GM19468 (cell line): ENCODE results near the gene TEX28.
"Not testable (repeated sequence)": the region's sequence is repeated elsewhere in the genome, so short reads cannot be mapped to it uniquely, and the experiment has no call there.

ENCODE experiments used
- ATAC-seq: cut with Tn5 transposase; IDR thresholded peaks from one replicate; pipeline ENCODE4 v1.9.1; 2021; ENCODE audit warnings: mild to moderate bottlenecking, moderate library complexity, moderate number of reproducible peaks; ENCODE audit not compliant: unreplicated experiment; ENCODE audit errors: extremely low read depth

TEX28 gene

GRCh38 chrX:154313147-154313546 lies 18.2 kb upstream of the TEX28 start:
- ATAC-seq: no peak

- ATAC-seq: no peak
These were observed 17.2 kb upstream of the TEX28 start for GRCh38 chrX:154312116-154312515.

- no peak for ATAC-seq
These were observed 16.0 kb upstream of the TEX28 start for GRCh38 chrX:154310616-154311536.

GRCh38 chrX:154309041-154309775 lies 14.3 kb upstream of the TEX28 start:
- no peak for ATAC-seq

DNA sequence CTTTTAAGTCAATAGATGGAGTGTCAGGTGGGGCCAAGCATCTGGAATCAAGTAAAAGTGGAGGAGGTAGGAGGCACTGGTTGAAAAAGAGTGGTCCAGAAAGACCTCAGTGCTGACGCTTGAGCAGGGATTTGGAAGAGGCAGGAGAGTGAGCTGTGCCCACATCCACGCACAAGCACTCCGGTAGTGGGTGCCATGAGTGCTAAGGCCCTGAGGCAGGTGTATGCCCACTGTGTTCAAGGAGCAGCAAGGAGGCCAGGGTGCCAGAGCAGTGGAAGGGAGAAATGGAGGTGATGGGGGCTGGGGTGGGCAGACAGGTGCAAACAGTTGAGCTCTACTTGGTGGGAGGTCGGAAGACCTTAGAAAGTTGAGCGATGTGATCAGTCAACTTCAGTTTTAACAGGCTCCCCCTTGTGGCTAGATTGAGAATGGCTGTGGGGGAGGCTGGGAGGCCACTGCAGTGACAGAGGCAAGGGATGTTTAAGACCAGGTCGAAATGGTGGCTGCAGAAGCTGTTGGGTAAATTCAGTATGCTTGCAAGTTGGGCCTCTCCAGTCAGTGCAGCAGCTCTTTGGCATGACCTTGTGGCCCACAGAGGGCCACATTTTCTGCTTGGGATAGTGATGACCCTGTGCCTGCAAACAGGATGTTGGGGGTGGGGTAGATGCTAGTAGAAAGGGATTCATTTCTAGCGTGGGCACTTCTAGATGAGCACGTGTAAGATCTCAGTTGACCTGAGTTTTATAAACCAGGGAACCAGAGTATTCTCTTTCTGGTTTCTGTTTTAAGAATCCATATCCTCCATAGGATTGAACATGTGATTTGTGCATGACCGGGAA lies 13.4 kb upstream of the TEX28 start:
- no peak for ATAC-seq

GRCh38 chrX:154307202-154307601 lies 12.3 kb upstream of the TEX28 start:
- ATAC-seq: no peak

GRCh38 chrX:154305541-154306205 lies 10.7 kb upstream of the TEX28 start:
- ATAC-seq: no peak

DNA sequence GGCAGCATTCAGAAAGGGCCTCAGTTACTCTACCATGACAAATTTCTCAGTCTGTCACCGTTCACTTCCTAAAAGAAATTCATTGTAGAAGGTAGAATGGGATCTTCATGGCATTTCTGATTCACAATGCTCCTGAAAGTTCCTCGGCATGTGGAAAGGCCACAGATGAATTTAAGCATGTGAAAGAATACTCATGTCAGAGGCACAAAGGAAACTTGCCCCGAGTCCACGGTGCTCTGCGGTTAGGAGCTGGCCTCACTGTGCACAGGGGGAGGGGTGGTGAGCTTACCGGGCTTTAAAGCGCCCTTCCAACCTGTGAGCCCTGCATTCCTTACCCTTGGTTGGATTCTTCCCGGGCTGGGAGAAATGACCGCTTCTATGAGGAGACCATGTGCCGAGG lies 9.9 kb upstream of the TEX28 start:
- ATAC-seq: no peak

DNA sequence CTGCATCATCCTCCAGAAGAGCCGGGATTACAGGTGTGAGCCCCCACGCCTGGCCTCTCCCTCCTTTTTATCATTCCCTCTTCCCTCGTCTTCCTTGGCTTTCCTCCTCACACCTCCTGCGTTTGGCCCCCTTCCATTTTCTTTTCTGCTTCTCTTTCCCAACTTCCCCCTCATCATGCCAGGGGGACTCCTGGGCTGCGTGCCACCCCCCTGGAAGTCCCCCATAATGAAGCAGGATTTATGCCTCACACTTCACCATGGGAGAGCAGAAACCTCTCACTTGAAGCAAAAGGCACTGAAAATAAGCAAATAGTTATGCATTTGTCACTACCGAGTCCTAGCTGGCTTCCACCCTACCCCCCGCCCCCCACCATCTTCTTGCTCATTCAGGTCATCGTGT lies 8.6 kb upstream of the TEX28 start:
- ATAC-seq: no peak

GRCh38 chrX:154302998-154303397 lies 8.1 kb upstream of the TEX28 start:
- ATAC-seq: not testable (repeated sequence)

DNA sequence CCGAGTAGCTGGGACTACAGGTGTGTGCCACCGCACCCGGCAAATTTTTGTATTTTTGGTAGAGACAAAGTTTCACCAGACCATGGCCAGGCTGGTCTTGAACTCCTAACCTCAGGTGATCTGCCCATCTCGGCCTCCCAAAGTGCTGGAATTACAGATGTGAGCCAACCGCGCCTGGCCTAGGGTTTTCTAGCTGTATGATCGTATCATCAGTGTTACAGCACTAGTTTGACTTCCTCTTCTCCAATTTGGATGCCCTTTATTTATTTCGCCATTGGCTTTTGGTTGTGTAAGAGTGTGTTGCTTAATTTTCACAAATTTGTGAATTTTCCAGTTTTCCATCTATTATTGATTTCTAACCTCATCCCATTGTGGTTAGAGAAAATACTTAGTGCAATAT lies 5.9 kb upstream of the TEX28 start:
- no peak for ATAC-seq

DNA sequence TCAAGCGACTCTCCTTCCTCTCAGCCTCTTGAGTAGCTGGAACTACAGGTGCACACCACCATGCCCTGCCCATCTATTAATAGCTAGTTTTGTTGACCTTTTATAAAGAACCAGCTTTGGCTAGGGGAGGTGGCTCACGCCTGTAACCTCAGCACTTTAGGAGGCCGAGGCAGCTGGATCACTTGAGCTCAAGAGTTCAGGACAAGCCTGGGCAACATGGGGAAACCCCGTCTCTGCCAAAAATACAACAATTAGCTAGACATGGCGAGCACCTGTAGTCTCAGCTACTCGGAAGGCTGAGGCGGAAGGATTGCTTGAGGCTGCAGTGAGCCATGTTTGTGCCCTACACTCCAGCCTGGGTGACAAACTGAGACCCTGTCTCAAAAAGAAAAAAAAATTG lies 3.4 kb upstream of the TEX28 start:
- ATAC-seq: no peak

DNA sequence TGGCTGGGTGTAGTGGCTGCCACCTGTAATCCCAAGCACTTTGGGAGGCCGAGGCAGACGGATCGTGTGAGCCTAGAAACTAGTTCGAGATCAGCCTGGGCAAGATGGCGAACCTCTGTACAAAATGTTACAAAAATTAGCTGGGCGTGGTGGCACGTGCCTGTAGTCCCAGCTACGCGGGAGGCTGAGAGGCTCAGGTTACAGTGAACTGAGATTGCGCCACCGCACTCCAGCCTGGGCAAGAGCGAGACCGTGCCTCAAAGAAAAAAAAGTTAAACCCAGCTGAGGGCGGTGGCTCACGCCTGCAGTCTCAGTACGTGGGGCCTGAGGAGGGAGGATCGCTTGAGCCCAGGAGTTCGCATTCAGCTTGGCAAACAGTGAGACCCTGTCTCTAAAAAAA lies 1.8 kb upstream of the TEX28 start:
- ATAC-seq: no peak

DNA sequence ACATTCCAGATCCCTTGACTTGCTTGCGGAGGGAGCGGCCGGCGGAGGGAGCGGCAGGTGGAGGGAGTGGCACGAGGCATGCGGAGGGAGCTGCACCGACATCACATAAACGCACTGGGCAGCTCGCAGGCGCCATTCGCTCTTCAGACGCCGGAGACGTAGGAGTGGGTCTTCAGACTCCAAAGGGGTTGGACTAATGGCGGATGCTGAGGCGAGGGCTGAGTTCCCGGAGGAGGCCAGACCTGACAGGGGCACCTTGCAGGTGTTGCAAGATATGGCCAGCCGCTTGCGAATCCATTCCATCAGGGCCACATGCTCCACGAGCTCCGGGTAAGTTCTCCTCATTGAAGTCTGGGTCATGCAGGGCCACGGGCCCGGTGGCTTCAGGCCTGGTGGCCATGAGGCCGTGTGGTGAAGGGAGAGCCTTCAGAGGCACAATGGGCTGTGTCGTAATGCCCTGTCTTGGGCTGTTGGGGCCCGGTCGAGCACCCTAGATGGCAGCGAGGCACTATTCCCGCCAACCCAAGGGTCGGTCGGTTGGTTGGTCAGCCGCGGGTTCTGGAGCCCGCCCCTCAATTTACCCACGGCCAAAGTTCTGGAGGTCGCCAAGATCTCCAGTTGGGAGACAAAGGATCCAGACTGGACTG lies 863 bp upstream of the TEX28 start, which contains the start of gene TKTL1:
Gene TKTL1, plus strand, starts transcription at position 132 of the 647 bp plus-strand sequence. Its CDS starts 65 bp downstream, at position 197.
- ATAC-seq: no peak

GRCh38 chrX:154286406-154286805 lies 8.5 kb downstream of the TEX28 start:
- ATAC-seq: not testable (repeated sequence)

- not testable (repeated sequence) for ATAC-seq
These were observed 10.2 kb downstream of the TEX28 start for GRCh38 chrX:154284489-154285338.

GRCh38 chrX:154269245-154269644 lies 25.7 kb downstream of the TEX28 start:
- ATAC-seq: not testable (repeated sequence)

- ATAC-seq: not testable (repeated sequence)
These were observed 31.9 kb downstream of the TEX28 start for GRCh38 chrX:154263072-154263471.
